NB4 (cell line): ENCODE data around the gene ERVFRD-1.

ENCODE experiments used
- DNase-seq: peaks from one replicate; pipeline ENCODE4 v3.0.0; 2010; ENCODE audit warnings: low read depth
- H3K4me3 ChIP-seq: one replicate; pipeline ENCODE4 v1.5.1; 2011; ENCODE audit warnings: mild to moderate bottlenecking, low read depth, low read length, moderate library complexity
- MYC ChIP-seq: IDR thresholded peaks from 2 replicates; pipeline ENCODE4 v1.6.1; 2011; ENCODE audit warnings: low read depth, low read length
- POLR2A ChIP-seq: IDR thresholded peaks from 2 replicates; pipeline ENCODE4 v1.6.1; 2011; ENCODE audit warnings: mild to moderate bottlenecking; ENCODE audit not compliant: insufficient read length; ENCODE audit errors: extremely low read depth
- TF ChIP-seq, protein P1 (sequence below): IDR thresholded peaks from 2 replicates; pipeline ENCODE4 v1.6.1; 2011; ENCODE audit warnings: low read depth, low read length
- TF ChIP-seq, protein P2 (sequence below): IDR thresholded peaks from one replicate; pipeline ENCODE4 v1.5.1; 2012; ENCODE audit warnings: low read depth, low read length

ERVFRD-1 gene

DNA sequence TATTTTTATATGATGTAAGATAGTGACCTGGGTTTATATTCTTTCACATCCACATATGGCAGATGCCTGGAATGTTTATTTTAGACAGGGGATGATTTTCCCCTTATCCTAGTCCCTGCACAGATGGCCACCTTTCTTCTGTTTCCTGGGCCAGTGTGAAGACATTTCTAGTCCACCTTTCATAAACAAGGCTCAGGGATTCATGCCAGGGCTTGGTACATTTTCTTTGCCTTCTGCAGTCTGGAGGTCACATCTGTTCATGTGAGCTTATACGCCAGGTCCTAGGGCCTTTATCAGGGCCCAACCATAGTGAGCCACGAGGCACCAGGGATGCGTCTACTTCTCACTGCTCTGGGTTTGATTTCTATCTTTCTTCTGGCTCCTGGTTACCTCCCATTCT is 38.0 kb upstream of the ERVFRD-1 start:
- TF ChIP-seq POLR2A (no peak), MYC (no peak)
- TF ChIP-seq, protein P1, sequence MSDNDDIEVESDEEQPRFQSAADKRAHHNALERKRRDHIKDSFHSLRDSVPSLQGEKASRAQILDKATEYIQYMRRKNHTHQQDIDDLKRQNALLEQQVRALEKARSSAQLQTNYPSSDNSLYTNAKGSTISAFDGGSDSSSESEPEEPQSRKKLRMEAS: no peak
- TF ChIP-seq, protein P2, sequence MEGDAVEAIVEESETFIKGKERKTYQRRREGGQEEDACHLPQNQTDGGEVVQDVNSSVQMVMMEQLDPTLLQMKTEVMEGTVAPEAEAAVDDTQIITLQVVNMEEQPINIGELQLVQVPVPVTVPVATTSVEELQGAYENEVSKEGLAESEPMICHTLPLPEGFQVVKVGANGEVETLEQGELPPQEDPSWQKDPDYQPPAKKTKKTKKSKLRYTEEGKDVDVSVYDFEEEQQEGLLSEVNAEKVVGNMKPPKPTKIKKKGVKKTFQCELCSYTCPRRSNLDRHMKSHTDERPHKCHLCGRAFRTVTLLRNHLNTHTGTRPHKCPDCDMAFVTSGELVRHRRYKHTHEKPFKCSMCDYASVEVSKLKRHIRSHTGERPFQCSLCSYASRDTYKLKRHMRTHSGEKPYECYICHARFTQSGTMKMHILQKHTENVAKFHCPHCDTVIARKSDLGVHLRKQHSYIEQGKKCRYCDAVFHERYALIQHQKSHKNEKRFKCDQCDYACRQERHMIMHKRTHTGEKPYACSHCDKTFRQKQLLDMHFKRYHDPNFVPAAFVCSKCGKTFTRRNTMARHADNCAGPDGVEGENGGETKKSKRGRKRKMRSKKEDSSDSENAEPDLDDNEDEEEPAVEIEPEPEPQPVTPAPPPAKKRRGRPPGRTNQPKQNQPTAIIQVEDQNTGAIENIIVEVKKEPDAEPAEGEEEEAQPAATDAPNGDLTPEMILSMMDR: no peak
- no peak for DNase-seq

DNA sequence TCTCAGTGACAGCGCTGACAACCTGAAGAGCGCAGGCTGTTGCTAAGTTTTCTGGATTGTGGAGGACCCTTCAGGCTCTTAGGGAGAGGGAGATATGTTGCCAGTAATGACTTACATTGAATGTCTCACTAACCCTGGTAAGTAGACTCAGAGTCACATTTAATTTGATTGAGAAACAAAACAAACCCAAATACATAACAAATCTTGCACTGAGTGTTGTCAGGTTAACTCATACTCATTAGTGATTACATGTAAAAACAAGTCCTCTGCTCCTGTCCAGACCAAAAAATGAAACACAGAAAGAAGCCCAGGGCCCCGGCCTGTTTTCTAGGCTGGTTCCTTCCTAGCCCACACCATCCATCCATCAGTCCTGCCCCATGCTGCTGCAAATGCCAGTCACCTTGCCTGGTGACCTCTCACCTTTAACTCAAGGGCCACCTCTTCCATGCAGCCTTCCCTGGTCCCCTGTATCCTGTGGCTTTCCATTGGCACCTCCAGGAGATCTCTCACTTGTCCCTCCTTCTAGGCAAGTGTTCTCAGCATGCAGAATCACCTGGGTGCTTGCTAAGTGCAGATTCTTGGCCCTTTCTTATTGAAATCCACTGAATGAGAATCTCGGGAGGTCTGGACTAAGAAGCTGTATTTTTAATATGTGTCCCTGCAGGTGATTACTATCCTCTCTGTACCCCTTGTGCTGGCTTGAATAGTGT is 34.7 kb upstream of the ERVFRD-1 start:
- H3K4me3 ChIP-seq: no peak overlapping the region
- DNase-seq: no peak
- TF ChIP-seq, protein P1: no peak
- TF ChIP-seq, protein P2: no peak
- TF ChIP-seq MYC (no peak), POLR2A (no peak)

More for the DNA sequence above, 38.0 kb upstream of the ERVFRD-1 start:
- no peak overlapping the region for H3K4me3 ChIP-seq

DNA sequence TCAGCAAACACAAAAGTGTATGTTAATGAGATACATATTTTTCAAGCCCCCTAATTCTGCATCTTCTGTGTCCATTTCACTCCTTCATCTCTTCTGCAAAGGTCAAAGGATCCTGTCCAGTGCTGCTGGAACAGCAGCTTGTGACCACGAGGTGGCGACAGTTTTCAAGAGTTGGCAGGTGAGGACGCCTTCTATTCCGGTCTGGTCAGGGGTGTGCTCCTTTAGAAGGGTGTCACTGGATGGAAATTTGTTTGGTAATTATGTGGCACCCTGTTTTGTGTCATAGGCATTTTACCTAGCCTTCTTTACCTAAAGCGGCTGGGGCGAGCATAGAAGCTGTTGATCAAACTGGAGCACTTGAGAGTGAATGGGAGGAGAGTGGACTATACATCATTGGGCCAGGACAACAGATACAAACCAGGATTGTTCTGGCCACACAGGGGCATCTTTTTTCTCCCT is 32.9 kb upstream of the ERVFRD-1 start:
- DNase-seq: peak; percentile 86
- TF ChIP-seq, protein P1: peak; percentile 82
- 0 out of 2 replicates have a peak, but pooled peaks have one; percentile 16 for TF ChIP-seq MYC
- TF ChIP-seq, protein P2: peak; percentile 95
- TF ChIP-seq POLR2A: no peak
- H3K4me3 ChIP-seq: no peak overlapping the region

DNA sequence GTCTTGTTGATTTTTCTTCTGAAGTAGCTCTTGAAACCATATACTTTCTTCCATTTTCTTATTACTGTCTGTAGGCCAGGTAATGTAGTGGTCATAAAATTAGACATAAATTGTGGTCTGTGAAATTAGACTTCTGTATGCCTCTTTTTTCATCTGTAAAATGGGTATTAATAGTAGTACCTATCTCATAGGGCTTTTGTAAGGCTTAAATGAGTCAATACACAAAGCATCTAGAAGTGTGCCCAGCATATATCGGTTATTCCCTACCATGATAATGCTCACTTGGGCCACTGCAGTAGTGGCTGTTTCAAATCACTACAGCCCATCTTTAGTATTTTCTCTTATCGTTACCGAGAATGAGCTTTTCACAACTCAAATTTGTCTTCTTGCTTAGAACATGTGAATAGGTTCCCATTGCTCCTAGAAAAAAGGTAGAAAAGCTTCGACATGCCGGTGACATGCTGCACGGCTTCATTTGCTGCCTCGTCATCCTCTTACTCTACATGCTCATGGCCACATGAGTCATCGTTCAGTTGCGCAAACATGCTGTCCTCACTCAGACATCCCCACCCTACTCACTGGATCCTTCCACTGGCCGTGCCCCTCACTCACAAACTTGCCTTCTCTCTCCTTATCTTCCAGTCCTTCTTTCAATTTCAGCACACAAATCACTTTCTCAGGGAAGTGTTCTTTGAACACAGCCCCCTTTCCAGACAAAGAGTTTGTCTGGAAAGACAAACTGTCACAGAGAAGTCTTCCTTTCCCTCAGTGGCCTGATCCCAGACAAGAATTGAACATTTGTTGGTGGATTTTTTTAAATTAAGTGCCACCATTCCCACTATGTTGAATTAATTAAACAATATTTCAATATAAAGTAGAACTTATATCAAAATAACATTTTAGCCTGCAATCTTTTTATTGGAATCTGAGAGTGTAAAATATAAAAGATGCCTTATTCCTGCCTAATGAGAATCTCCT is 32.2 kb upstream of the ERVFRD-1 start:
- no peak overlapping the region for H3K4me3 ChIP-seq
- TF ChIP-seq, protein P1: peak; percentile 95
- TF ChIP-seq POLR2A: no peak
- TF ChIP-seq, protein P2: no peak
- peak; percentile 87 for TF ChIP-seq MYC
- peak; percentile 96 for DNase-seq

DNA sequence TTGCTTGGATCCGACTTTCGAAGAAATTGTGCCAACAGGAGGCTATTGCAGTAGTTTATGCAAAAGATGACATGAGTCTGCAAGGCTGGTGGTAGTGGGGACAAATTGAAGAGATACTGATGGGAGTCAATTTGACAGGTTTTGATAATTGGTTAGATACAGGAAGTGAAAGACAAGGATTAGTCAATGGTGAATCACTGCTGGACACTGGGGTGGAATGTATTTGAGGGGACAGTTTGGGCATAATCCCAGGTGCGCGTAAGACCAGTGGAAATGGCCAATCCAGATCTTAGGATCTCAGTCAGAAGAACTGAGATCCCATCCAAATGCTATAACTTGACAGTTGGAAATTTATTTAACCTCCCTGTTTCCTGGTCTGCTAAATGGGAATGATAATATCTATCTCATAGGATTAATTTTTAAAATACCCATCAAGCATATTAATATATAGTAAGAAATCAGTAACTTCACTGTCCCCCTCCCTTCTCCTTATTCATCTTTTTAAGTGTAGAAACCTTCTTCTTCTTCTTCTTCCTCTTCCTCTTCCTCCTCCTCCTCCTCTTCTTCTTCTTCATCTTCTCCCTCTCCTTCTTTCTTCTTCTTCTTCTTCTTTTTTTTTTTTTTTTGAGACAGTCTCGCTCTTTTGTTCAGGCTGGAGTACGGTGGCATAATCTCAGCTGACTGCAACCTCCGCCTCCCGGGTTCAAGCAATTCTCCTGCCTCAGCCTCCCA is 30.9 kb upstream of the ERVFRD-1 start:
- no peak for DNase-seq
- TF ChIP-seq, protein P2: no peak
- TF ChIP-seq, protein P1: no peak
- TF ChIP-seq POLR2A (no peak), MYC (no peak)
- H3K4me3 ChIP-seq: no peak overlapping the region
